ENCODE data around the gene NKAIN1. TPM values are rescaled to one million over a fixed set of nuclear protein-coding genes. Genes with fewer than 3 reads are reported as not detected.
A peak's percentile ranks its signal among the peaks of the same experiment; 100 is the strongest.
"Not testable (repeated sequence)": the region's sequence is repeated elsewhere in the genome, so short reads cannot be mapped to it uniquely, and the experiment has no call there.

The NKAIN1 gene
- total and polyA plus RNA-seq, 11 donors = 0.14 to 0.31 (median 0.21) TPM; not detected in 8

- no peak for ATAC-seq
These were observed 32.7 kb upstream of the NKAIN1 start for GRCh38 chr1:31272369-31272768.

GRCh38 chr1:31266547-31266946 is 26.9 kb upstream of the NKAIN1 start:
- Histone ChIP-seq H3K4me1 (peaks cover 0 to 5% (median 0%) of the 10 kb centered on the region in 12 donors), H3K4me3 (no peak overlapping the region), H3K36me3 (peaks cover 0 to 100% (median 96%) of the 10 kb centered on the region in 9 donors), H3K27ac (no peak overlapping the region), H3K27me3 (no peaks in the 10 kb centered on the region), H3K9me3 (no peaks in the 10 kb centered on the region)
- DNase-seq (no peak), ATAC-seq (no peak)
- TF ChIP-seq CTCF (IDR thresholded peaks at IDR 0.05) (no peak), POLR2A (IDR thresholded peaks at IDR 0.05) (no peak)
- intact Hi-C loops (cut with DNase I) = no loop called here
- 90 to 96% (median 93%) methylated on average over 2 of the region's 2 CpGs for WGBS, 4 donors

More at GRCh38 chr1:31272369-31272768, 32.7 kb upstream of the NKAIN1 start:
- no peaks in the 10 kb centered on the region for H3K9me3 ChIP-seq
- intact Hi-C loops (cut with DNase I) = no loop called here
- no peak for DNase-seq
- WGBS, 4 donors = 37 to 44% (median 42%) methylated on average over 3 of the region's 3 CpGs
- H3K4me3 ChIP-seq = no peak overlapping the region
- H3K27me3 ChIP-seq = no peaks in the 10 kb centered on the region
- peaks cover 0 to 100% (median 84%) of the 10 kb centered on the region in 9 donors for H3K36me3 ChIP-seq
- TF ChIP-seq CTCF (IDR thresholded peaks at IDR 0.05) = no peak
- no peak for TF ChIP-seq POLR2A (IDR thresholded peaks at IDR 0.05)
- peaks cover 0 to 7% (median 0%) of the 10 kb centered on the region in 12 donors for H3K4me1 ChIP-seq
- H3K27ac ChIP-seq = no peak overlapping the region

DNA sequence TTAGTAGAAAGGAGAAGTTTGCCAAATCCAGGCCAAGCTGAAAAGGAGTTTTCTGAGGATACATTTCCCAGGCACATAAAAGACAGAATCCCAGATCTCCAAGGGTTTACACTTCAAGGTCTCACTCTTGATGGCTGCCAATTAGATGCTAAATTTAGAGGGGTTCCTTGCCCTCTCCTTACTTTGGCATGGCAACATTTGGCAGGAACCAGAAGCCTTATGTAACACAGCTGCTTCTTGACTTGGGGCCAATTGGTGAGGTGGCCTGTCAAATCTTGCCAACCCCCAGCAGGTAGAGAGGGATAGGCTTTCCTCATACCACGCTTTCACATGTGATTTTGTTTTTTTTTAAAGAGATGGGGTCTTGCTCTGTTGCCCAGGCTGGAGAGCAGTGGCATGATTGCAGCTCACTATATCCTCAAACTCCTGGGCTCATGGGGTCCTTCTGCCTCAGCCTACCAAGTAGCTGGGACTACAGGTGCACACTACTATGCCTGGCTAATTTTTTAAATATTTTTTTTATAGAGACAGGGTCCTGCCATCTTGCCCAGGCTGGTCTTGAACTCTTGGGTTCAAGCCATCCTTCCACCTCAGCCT is 25.2 kb upstream of the NKAIN1 start:
- Histone ChIP-seq H3K4me3 (no peak overlapping the region), H3K4me1 (peaks cover 0 to 5% (median 0%) of the 10 kb centered on the region in 12 donors), H3K36me3 (peaks cover 0 to 100% (median 96%) of the 10 kb centered on the region in 9 donors), H3K9me3 (no peaks in the 10 kb centered on the region), H3K27ac (peak overlapping the region in 6 of 12 donors; percentile 8 to 39 (median 28)), H3K27me3 (no peaks in the 10 kb centered on the region)
- WGBS, 4 donors = 50 to 73% (median 62%) methylated on average over 1 of the region's 1 CpG
- peak in 4 of 5 donors; percentile 32 to 42 (median 36) for DNase-seq
- intact Hi-C loops (cut with DNase I) = no loop called here
- peak; percentile 20 to 90 (median 72) for ATAC-seq
- TF ChIP-seq CTCF (IDR thresholded peaks at IDR 0.05) (no peak), POLR2A (IDR thresholded peaks at IDR 0.05) (no peak)

GRCh38 chr1:31263408-31263807 is 23.7 kb upstream of the NKAIN1 start:
- no peaks in the 10 kb centered on the region for H3K9me3 ChIP-seq
- TF ChIP-seq CTCF (IDR thresholded peaks at IDR 0.05) (no peak), POLR2A (IDR thresholded peaks at IDR 0.05) (no peak)
- DNase-seq = no peak
- H3K4me1 ChIP-seq = peaks cover 0 to 5% (median 0%) of the 10 kb centered on the region in 12 donors
- H3K4me3 ChIP-seq = no peak overlapping the region
- ATAC-seq = no peak
- 97 to 99% (median 97%) methylated on average over 3 of the region's 3 CpGs for WGBS, 4 donors
- H3K27ac ChIP-seq = no peak overlapping the region
- peaks cover 0 to 100% (median 96%) of the 10 kb centered on the region in 9 donors for H3K36me3 ChIP-seq
- H3K27me3 ChIP-seq = no peaks in the 10 kb centered on the region
- intact Hi-C loops (cut with DNase I) = no loop called here

- 88 to 94% (median 89%) methylated on average over 5 of the region's 5 CpGs for whole genome bisulfite sequencing, 4 donors
- peaks cover 0 to 100% (median 96%) of the 10 kb centered on the region in 9 donors for H3K36me3 ChIP-seq
- intact Hi-C loops (cut with DNase I); H3K27me3 ChIP-seq; H3K9me3 ChIP-seq; H3K27ac ChIP-seq; H3K4me1 ChIP-seq; ATAC-seq; DNase-seq; H3K4me3 ChIP-seq: not testable (repeated sequence)
These were observed 22.7 kb upstream of the NKAIN1 start for GRCh38 chr1:31262393-31262792.

Data from heart left ventricle (tissue), 16 donors.